Neural cell (in vitro differentiated cells): ENCODE results near the gene CRYGN.

Source experiments
- EZH2 ChIP-seq: fragments of 200-600, 300-800 bp; shearing (Covaris generic), sonication (generic); IDR thresholded peaks from 2 replicates; pipeline ENCODE4 v1.6.1; 2014; ENCODE audit warnings: antibody characterized with exemption, low read length, borderline replicate concordance, mild to moderate bottlenecking; ENCODE audit not compliant: insufficient read depth, poor library complexity, severe bottlenecking
- RAD21 ChIP-seq: fragments of 450-650 bp; conservative IDR thresholded peaks from 2 replicates; pipeline ENCODE4 v1.6.1; 2014; ENCODE audit warnings: antibody characterized with exemption, mild to moderate bottlenecking, moderate library complexity
- TF ChIP-seq, protein P1 (sequence below): fragments of 450-650 bp; IDR thresholded peaks from 2 replicates; pipeline ENCODE4 v1.5.1; 2014; ENCODE audit warnings: antibody characterized with exemption, mild to moderate bottlenecking, moderate library complexity; ENCODE audit not compliant: poor library complexity, severe bottlenecking

DNA sequence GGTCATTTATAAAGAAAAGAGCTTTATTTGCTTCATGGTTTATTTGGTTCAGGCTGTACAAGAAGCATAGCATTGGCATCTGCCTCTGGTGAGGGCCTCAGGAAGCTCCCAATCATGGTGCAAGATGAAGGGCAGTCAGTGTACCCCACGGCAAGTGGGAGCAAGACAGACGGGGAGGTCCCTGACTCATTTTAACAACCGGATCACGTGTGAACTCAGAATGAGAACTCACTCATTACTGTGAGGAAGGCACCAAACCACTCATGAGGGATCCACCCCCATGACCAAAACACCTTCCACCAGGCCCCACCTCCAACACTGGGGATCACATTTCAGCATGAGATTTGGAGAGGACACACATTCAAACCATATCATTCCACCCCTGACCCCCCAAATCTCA lies 15.7 kb upstream of the CRYGN start:
- TF ChIP-seq, protein P1, sequence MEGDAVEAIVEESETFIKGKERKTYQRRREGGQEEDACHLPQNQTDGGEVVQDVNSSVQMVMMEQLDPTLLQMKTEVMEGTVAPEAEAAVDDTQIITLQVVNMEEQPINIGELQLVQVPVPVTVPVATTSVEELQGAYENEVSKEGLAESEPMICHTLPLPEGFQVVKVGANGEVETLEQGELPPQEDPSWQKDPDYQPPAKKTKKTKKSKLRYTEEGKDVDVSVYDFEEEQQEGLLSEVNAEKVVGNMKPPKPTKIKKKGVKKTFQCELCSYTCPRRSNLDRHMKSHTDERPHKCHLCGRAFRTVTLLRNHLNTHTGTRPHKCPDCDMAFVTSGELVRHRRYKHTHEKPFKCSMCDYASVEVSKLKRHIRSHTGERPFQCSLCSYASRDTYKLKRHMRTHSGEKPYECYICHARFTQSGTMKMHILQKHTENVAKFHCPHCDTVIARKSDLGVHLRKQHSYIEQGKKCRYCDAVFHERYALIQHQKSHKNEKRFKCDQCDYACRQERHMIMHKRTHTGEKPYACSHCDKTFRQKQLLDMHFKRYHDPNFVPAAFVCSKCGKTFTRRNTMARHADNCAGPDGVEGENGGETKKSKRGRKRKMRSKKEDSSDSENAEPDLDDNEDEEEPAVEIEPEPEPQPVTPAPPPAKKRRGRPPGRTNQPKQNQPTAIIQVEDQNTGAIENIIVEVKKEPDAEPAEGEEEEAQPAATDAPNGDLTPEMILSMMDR: no peak
- TF ChIP-seq EZH2 (no peak), RAD21 (no peak)
